Tibial nerve (tissue), 4 donors: ENCODE measurements around the gene PODXL2.

Experiments
- EP300 ChIP-seq, 2 donors: sonication (generic); formaldehyde crosslinking; IDR thresholded peaks; one replicate each; pipeline ENCODE4 v1.6.1; 2017; ENCODE audit warnings: antibody characterized with exemption in 2 of 2, mild to moderate bottlenecking in 1 of 2
- POLR2A ChIP-seq, 2 donors: fragments of 450-650 bp; IDR thresholded peaks; one replicate each; pipeline ENCODE4 v1.6.1; 2017; ENCODE audit warnings: antibody characterized with exemption in 2 of 2, mild to moderate bottlenecking in 2 of 2, moderate library complexity in 2 of 2
- TF ChIP-seq, protein P1 (sequence below), 5 experiments: fragments of 200-600 bp in 3 of 5; fragments of 450-650 bp in 2 of 5; sonication (generic) in 3 of 5; IDR thresholded peaks; one replicate each; pipeline ENCODE4 v1.5.1; 2016 to 2019; ENCODE audit warnings: antibody characterized with exemption in 5 of 5, mild to moderate bottlenecking in 3 of 5, moderate library complexity in 2 of 5

GRCh38 chr3:127670229-127670559 is 41.2 kb downstream of the PODXL2 start:
- TF ChIP-seq, protein P1, sequence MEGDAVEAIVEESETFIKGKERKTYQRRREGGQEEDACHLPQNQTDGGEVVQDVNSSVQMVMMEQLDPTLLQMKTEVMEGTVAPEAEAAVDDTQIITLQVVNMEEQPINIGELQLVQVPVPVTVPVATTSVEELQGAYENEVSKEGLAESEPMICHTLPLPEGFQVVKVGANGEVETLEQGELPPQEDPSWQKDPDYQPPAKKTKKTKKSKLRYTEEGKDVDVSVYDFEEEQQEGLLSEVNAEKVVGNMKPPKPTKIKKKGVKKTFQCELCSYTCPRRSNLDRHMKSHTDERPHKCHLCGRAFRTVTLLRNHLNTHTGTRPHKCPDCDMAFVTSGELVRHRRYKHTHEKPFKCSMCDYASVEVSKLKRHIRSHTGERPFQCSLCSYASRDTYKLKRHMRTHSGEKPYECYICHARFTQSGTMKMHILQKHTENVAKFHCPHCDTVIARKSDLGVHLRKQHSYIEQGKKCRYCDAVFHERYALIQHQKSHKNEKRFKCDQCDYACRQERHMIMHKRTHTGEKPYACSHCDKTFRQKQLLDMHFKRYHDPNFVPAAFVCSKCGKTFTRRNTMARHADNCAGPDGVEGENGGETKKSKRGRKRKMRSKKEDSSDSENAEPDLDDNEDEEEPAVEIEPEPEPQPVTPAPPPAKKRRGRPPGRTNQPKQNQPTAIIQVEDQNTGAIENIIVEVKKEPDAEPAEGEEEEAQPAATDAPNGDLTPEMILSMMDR (IDR thresholded peaks at IDR 0.05): no peak
- TF ChIP-seq EP300 (IDR thresholded peaks at IDR 0.05) (no peak), POLR2A (IDR thresholded peaks at IDR 0.05) (no peak)
